Mucosa of descending colon (tissue), 3 donors: ENCODE data around the gene SH3TC1. TPM values are rescaled to one million over a fixed set of nuclear protein-coding genes. Genes with fewer than 3 reads are reported as not detected.

Experiments
- ATAC-seq: fragments of 200-7000 bp; cut with Tn5 transposase; one replicate; pipeline ENCODE4 v1.9.1; 2020; ENCODE audit warnings: mild to moderate bottlenecking, moderate library complexity
- DNase-seq, 3 donors: peaks; one replicate each; pipeline ENCODE4 v3.0.0-alpha.2; 2020
- H3K36me3 ChIP-seq: fragments of 200-600 bp; one replicate; pipeline ENCODE4 v1.8.0; 2021; ENCODE audit warnings: low read depth, mild to moderate bottlenecking
- H3K4me1 ChIP-seq: fragments of 200-600 bp; one replicate; pipeline ENCODE4 v1.8.0; 2021; ENCODE audit warnings: low read depth, mild to moderate bottlenecking
- H3K4me3 ChIP-seq: fragments of 200-600 bp; one replicate; pipeline ENCODE4 v1.8.0; 2021; ENCODE audit warnings: mild to moderate bottlenecking
- H3K9me3 ChIP-seq: fragments of 200-600 bp; one replicate; pipeline ENCODE4 v1.8.0; 2021; ENCODE audit warnings: mild to moderate bottlenecking
- intact Hi-C, 2 donors: fragments of 100-400 bp; cut with DNase I in 1 of 2; cut with micrococcal nuclease in 1 of 2; formaldehyde crosslinking; loops; one replicate each; pipeline versions ENCODE4 v1.11.0 to v1.11.1; 2022; cut with DNase I, micrococcal nuclease
- total RNA-seq, 3 donors: library from RNA; stranded (reverse); fragmentation: NEBNext Ultra II Directional in 2 of 3; extraction: Animal tissue kit (Norgen Biotek cat#: 25700) in 2 of 3; gene quantifications; one replicate each; pipeline versions ENCODE4 v1.2.1 to v1.2.4, GENCODE V29; 2021 to 2023
- TF ChIP-seq, protein P1 (sequence below): fragments of 200-600 bp; IDR thresholded peaks from one replicate; pipeline ENCODE4 v1.8.0; 2022; ENCODE audit warnings: antibody characterized with exemption, mild to moderate bottlenecking
- donor health status: DM: no; HTN: no; CAD: no; lungs with moderate emphysema.
- donor health status: DM: no; HTN: no; CAD: no.
- donor health status: DM: no; HTN: yes; CAD: no.

The SH3TC1 gene
- total RNA-seq, 3 donors from 2014 or later: 10.3 to 13.6 (median 11.7) TPM

- H3K36me3 ChIP-seq: no peaks in the 10 kb centered on the region
- no peak overlapping the region for H3K4me3 ChIP-seq
- intact Hi-C loops: no loop called here
- H3K9me3 ChIP-seq: no peaks in the 10 kb centered on the region
- no peak for ATAC-seq
- no peaks in the 10 kb centered on the region for H3K4me1 ChIP-seq
- DNase-seq: peak in 1 of 3 donors; percentile 38
- TF ChIP-seq, protein P1, sequence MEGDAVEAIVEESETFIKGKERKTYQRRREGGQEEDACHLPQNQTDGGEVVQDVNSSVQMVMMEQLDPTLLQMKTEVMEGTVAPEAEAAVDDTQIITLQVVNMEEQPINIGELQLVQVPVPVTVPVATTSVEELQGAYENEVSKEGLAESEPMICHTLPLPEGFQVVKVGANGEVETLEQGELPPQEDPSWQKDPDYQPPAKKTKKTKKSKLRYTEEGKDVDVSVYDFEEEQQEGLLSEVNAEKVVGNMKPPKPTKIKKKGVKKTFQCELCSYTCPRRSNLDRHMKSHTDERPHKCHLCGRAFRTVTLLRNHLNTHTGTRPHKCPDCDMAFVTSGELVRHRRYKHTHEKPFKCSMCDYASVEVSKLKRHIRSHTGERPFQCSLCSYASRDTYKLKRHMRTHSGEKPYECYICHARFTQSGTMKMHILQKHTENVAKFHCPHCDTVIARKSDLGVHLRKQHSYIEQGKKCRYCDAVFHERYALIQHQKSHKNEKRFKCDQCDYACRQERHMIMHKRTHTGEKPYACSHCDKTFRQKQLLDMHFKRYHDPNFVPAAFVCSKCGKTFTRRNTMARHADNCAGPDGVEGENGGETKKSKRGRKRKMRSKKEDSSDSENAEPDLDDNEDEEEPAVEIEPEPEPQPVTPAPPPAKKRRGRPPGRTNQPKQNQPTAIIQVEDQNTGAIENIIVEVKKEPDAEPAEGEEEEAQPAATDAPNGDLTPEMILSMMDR: no peak
Measured at GRCh38 chr4:8211737-8212581, 12.9 kb downstream of the SH3TC1 start.

DNA sequence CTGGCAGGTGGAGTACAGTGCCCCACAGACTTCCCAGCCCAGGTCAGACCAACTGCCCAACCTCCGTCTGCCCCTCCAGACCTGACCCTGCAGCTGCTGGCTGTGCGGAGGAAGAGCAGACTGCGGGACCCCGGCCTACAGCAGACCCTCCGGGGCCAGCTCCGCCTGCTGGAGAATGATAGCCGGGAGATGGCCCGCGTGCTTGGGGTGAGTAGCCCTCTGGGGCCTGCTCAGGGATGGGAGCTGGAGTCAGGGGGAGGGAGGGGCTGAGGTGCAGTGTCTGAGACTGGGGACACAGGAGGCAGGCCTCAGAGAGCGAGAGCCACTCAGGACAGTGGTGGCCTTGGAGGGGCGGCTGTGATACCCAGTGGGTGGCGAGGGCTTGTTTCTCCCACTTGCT is 13.5 kb downstream of the SH3TC1 start:
- intact Hi-C loops: no loop called here
- Histone ChIP-seq H3K4me3 (no peak overlapping the region), H3K9me3 (no peaks in the 10 kb centered on the region), H3K36me3 (no peaks in the 10 kb centered on the region), H3K4me1 (no peaks in the 10 kb centered on the region)
- TF ChIP-seq, protein P1: no peak
- DNase-seq (peak in 1 of 3 donors; percentile 40), ATAC-seq (no peak)

- Histone ChIP-seq H3K4me1 (no peaks in the 10 kb centered on the region), H3K36me3 (no peaks in the 10 kb centered on the region), H3K4me3 (no peak overlapping the region), H3K9me3 (no peaks in the 10 kb centered on the region)
- DNase-seq: peak in 1 of 3 donors; percentile 18
- no peak for ATAC-seq
- TF ChIP-seq, protein P1: no peak
- intact Hi-C loops: no loop called here
Measured at GRCh38 chr4:8213121-8213520, 14.0 kb downstream of the SH3TC1 start.

DNA sequence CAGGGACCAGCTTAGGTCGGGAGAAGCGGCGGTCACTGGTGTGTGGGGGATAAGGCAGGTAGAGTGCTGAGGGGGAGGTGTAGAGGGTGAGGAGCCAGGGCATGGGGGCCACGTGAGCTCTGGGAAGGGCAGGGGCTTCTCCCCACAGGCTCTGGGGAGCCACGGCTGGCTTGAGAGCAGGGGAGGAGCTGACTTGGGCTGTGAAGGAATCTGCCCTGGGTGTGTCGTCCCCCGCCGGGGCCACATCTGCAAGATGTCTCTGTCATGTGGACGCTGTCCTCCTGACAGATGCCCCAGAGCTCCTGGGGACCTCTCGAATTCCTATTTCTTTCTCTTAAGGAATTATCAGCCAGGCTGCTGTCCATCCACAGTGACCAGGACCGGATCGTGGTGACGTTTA is 15.0 kb downstream of the SH3TC1 start:
- no peaks in the 10 kb centered on the region for H3K36me3 ChIP-seq

GRCh38 chr4:8215001-8215427 is 15.9 kb downstream of the SH3TC1 start:
- Histone ChIP-seq H3K36me3 (no peaks in the 10 kb centered on the region), H3K4me1 (no peaks in the 10 kb centered on the region), H3K4me3 (no peak overlapping the region), H3K9me3 (no peaks in the 10 kb centered on the region)
- intact Hi-C loops: no loop called here
- ATAC-seq (no peak), DNase-seq (peak in 1 of 3 donors; percentile 26)
- TF ChIP-seq, protein P1: no peak

More for the DNA sequence above, 15.0 kb downstream of the SH3TC1 start:
- intact Hi-C loops: no loop called here
- TF ChIP-seq, protein P1: no peak
- no peaks in the 10 kb centered on the region for H3K9me3 ChIP-seq
- DNase-seq (peak in 1 of 3 donors; percentile 37), ATAC-seq (no peak)
- H3K4me3 ChIP-seq: no peak overlapping the region
- H3K4me1 ChIP-seq: no peaks in the 10 kb centered on the region
